Measurements from ENCODE around the gene DIPK1C. TPM values are rescaled to one million over a fixed set of nuclear protein-coding genes. Genes with fewer than 3 reads are reported as not detected.

DIPK1C gene
- polyA plus RNA-seq, 1 donor (not counting 4 experiments of a cell fraction or from before 2014, with no cell fraction given): not detected

DNA sequence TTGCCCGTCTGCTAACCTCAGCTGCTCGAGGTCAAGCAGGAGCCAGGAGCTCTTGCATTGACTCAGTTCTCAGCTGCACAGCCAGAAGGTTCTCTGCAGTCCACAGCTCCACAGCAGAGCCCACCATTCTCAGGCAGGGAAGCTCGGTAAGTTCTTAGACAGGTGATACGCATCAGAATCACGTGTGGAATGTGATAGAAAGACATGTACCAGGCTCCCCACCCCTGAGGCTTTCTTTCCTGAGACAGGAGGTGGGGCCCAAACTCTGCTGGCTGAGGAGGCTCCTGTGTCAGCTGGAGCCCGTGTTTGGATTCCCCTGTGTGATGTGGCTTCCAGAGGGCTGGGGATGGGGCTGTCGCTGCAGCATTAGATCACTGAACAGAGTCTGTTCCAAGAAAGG, 28.0 kb downstream of the DIPK1C start:
- H3K9me1 ChIP-seq (ENCODE audit: control insufficient read depth, extremely low read depth, insufficient read depth, low read length): no peaks in the 10 kb centered on the region
- H3K36me3 ChIP-seq (ENCODE audit: control insufficient read depth in 2 of 2, extremely low read depth in 1 of 2, insufficient read depth in 2 of 2, low read length in 2 of 2): no peaks in the 10 kb centered on the region
- no peaks in the 10 kb centered on the region for H3K4me1 ChIP-seq (ENCODE audit: control insufficient read depth, extremely low read depth, insufficient read depth, low read length)
- H4K20me1 ChIP-seq (ENCODE audit: control insufficient read depth, extremely low read depth, insufficient read depth, low read length): no peaks in the 10 kb centered on the region
- no peak overlapping the region for H3K4me3 ChIP-seq (ENCODE audit: control insufficient read depth in 2 of 3, extremely low read depth in 1 of 3, insufficient read depth in 2 of 3, low read depth in 1 of 3, low read length in 3 of 3)
- dilution Hi-C loops (cut with MboI; ENCODE audit: extremely low pct_ligation_motif_present, low sequenced_read_pairs): no loop called here
- TF ChIP-seq, protein P1, sequence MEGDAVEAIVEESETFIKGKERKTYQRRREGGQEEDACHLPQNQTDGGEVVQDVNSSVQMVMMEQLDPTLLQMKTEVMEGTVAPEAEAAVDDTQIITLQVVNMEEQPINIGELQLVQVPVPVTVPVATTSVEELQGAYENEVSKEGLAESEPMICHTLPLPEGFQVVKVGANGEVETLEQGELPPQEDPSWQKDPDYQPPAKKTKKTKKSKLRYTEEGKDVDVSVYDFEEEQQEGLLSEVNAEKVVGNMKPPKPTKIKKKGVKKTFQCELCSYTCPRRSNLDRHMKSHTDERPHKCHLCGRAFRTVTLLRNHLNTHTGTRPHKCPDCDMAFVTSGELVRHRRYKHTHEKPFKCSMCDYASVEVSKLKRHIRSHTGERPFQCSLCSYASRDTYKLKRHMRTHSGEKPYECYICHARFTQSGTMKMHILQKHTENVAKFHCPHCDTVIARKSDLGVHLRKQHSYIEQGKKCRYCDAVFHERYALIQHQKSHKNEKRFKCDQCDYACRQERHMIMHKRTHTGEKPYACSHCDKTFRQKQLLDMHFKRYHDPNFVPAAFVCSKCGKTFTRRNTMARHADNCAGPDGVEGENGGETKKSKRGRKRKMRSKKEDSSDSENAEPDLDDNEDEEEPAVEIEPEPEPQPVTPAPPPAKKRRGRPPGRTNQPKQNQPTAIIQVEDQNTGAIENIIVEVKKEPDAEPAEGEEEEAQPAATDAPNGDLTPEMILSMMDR (optimal IDR thresholded peaks at IDR 0.05 in 1 of 3, IDR thresholded peaks at IDR 0.05 in 1 of 3, conservative IDR thresholded peaks at IDR 0.05 in 1 of 3; ENCODE audit: extremely low read depth in 1 of 3, insufficient read depth in 2 of 3, low read length in 3 of 3): no peak
- no peaks in the 10 kb centered on the region for H3K27me3 ChIP-seq (ENCODE audit: control insufficient read depth, extremely low read depth, insufficient read depth, low read length)
- H3K27ac ChIP-seq (ENCODE audit: control insufficient read depth, insufficient read depth, low read length): no peak overlapping the region
- H3K9ac ChIP-seq (ENCODE audit: control insufficient read depth, extremely low read depth, insufficient read depth, low read length): no peak overlapping the region
- H3K79me2 ChIP-seq (ENCODE audit: control insufficient read depth, insufficient read depth, low read length): no peaks in the 10 kb centered on the region
- H2AFZ ChIP-seq (ENCODE audit: control insufficient read depth, low read length): no peak overlapping the region
- H3K4me2 ChIP-seq (ENCODE audit: control insufficient read depth, extremely low read depth, insufficient read depth, low read depth, low read length): no peak overlapping the region
- peaks cover 3% of the 10 kb centered on the region for H3K9me3 ChIP-seq (ENCODE audit: control insufficient read depth, low read depth, low read length)
- no peak for FAIRE-seq
- no peak for DNase-seq (ENCODE audit: low read depth, low spot score)

GRCh38 chr18:74427442-74428112, 29.5 kb downstream of the DIPK1C start:
- Histone ChIP-seq H3K36me3 (ENCODE audit: control insufficient read depth in 2 of 2, extremely low read depth in 1 of 2, insufficient read depth in 2 of 2, low read length in 2 of 2) (no peaks in the 10 kb centered on the region), H3K79me2 (ENCODE audit: control insufficient read depth, insufficient read depth, low read length) (no peaks in the 10 kb centered on the region), H4K20me1 (ENCODE audit: control insufficient read depth, extremely low read depth, insufficient read depth, low read length) (no peaks in the 10 kb centered on the region), H3K9me1 (ENCODE audit: control insufficient read depth, extremely low read depth, insufficient read depth, low read length) (no peaks in the 10 kb centered on the region), H3K9me3 (ENCODE audit: control insufficient read depth, low read depth, low read length) (peaks cover 3% of the 10 kb centered on the region), H3K27me3 (ENCODE audit: control insufficient read depth, extremely low read depth, insufficient read depth, low read length) (no peaks in the 10 kb centered on the region), H3K4me2 (ENCODE audit: control insufficient read depth, extremely low read depth, insufficient read depth, low read depth, low read length) (no peak overlapping the region), H3K27ac (ENCODE audit: control insufficient read depth, insufficient read depth, low read length) (no peak overlapping the region), H3K9ac (ENCODE audit: control insufficient read depth, extremely low read depth, insufficient read depth, low read length) (no peak overlapping the region), H3K4me1 (ENCODE audit: control insufficient read depth, extremely low read depth, insufficient read depth, low read length) (no peaks in the 10 kb centered on the region), H3K4me3 (ENCODE audit: control insufficient read depth in 2 of 3, extremely low read depth in 1 of 3, insufficient read depth in 2 of 3, low read depth in 1 of 3, low read length in 3 of 3) (no peak overlapping the region), H2AFZ (ENCODE audit: control insufficient read depth, low read length) (no peak overlapping the region)
- no peak for DNase-seq (ENCODE audit: low read depth, low spot score)
- dilution Hi-C loops (cut with MboI; ENCODE audit: extremely low pct_ligation_motif_present, low sequenced_read_pairs): no loop called here
- TF ChIP-seq, protein P1 (optimal IDR thresholded peaks at IDR 0.05 in 1 of 3, IDR thresholded peaks at IDR 0.05 in 1 of 3, conservative IDR thresholded peaks at IDR 0.05 in 1 of 3; ENCODE audit: extremely low read depth in 1 of 3, insufficient read depth in 2 of 3, low read length in 3 of 3): no peak
- no peak for TF ChIP-seq EZH2 (IDR thresholded peaks at IDR 0.05; ENCODE audit: low read length)
- FAIRE-seq: no peak

All from keratinocyte (primary cell).